Stimulated activated CD4-positive, alpha-beta T cell treated with anti-CD3 and anti-CD28 coated beads, Interleukin-12 subunit alpha, Interleukin-12 subunit beta, amount 100 ng/mL, for 24 hours (primary cell): ENCODE results near the gene CTLA4.

Experiments
- DNase-seq, 2 experiments: peaks; one replicate each; pipeline ENCODE4 v3.0.0-alpha.2; 2020; ENCODE audit warnings: low read depth in 2 of 2

CTLA4 gene

DNA sequence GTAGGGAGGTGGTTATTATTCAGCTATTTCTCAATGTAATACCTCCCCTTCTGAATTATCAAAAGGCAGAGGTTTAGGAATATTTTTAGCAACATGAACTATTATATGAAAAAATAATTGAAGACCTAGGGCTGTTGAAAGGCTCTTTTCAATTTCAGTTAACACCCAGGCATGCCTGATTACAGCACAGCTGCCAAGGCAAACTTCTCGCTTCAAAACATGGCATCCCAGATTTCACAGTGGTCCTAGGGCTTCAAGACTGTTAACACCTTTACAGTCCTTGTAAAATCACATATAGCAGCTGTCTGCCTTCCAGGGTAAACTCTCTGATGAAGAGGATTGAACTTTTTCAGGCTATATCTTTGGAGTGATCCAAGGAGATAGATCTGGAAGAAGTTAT, 23.2 kb downstream of the CTLA4 start:
- DNase-seq: no peak

DNA sequence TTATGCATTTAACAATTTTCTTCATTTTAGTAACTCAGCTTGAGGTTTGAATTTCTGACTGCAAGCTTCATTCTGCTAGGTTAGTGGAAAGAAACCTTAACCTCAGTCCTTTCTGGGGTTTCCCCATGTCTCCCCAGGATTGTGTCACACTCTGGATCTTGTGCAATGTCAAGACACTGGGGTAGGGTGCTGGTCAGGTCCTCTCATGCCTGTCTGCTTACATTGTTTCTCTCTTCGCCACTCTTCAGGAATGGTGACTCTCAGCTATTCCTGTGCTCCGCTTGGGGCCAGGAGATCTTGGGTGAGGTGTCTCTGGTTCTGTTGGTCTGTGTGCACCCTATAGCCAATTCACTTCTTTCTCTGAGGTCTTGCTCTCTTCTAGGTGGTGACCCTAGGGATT, 23.9 kb downstream of the CTLA4 start:
- DNase-seq: no peak

DNA sequence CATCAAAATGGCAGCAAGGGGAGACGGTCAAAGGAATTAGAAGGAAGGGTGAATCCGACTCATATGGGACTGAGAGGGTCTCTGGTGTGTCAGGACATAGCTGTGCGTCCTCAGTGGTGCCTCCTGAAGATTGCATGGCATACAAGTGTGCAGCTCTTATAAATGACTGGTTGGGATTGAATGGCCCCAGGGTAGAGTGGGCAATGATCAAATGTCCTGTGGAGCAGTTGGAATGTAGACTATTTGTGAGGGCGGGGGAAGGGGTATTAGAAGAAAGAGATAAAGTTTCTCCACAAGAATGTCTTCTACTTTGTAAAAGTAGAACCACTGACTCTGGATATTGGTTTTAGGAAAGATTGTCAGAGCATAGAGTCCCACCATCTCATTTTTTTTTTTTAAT, 24.6 kb downstream of the CTLA4 start:
- DNase-seq: no peak

DNA sequence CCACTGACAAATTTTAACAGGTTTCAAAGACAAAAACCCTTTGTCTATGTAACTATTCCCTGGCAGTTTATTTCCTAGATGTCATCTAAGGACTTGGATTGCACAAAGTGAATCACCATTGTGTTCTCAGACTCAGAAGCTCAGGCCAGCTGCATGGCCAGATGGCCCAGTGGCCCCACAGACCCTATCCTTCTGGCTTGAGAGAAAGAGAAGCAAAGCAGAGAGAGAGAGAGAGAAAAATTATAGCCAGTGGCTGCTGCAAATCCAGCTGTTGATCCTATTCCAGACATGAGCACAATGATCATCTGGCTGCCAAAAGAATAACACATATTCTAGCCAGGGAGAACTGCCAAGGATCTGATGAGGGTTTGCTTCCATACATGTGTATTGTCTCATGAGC, 25.8 kb downstream of the CTLA4 start:
- no peak for DNase-seq

DNA sequence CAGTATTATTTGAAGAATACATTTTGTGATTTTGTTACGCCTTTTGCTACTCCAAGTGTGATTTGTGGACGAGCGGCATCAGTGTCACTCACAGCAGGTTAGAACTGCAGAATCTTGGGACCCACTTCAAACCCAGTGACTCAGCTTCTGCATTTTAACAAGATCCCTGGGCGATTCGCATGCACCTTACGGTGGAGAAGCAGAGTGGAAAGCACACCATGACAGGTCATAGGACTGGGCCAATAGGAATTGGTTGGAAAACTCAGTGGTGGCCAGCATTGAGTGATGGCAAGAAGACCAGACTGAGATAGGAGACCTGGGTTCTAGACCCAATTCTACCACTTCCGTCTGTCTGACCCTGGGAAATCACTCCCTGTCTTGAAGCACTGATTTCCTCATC, 26.3 kb downstream of the CTLA4 start:
- DNase-seq: no peak

DNA sequence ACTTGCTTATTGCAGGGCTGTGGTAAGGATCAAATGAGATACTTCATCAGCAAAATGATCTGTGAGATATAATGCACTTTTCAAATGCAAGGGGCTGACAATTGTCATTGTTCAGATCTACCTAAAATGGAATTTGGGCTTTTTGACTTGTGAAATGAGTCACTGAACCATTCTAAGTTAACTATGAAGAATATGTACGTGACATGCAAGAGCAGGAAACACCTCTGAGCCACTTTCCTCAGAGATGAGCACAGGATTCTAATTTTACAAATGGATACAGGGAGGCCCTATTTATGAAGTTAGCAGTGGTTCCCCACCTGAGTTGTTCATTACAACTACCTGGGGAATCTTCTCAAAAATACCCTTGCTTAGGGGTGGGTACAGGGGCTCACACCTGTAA, 26.7 kb downstream of the CTLA4 start:
- DNase-seq: no peak

DNA sequence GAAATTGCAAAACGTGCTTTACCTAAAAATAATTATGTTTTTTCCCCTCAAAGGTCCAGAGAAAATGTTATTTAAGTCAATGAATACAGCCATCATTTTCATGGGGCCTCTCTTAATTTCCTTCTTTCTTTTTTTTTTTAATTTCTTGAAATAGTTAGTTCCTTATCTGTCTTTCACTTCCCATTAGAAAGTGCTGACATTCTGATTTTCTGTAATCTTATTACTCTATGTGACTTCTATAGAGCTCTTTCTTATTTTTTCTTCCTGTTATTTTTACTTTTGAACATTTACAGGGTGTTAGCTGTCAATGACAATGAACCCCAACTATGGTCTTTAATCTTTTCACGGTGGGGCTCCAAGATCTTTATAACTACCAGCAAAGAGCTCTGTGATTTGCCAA, 30.0 kb downstream of the CTLA4 start:
- DNase-seq: no peak

DNA sequence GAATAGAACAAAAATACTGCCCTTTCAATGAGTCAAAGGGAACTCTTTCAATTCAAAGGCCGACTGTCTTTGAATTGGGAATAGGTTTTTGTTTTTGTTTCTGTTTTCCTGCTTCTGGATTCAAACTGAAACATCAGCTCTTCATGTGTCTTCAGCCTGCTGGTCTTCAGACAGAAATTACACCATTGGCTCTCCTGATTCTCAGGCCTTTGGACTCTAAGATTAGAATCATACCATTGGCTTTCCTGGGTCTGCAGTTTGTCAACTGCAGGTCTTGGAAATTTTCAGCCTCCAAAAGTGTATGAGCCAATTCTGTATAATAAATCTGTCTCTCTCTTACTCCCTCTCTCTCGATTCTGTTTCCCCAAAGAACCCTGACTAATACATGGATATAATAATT, 31.1 kb downstream of the CTLA4 start:
- no peak for DNase-seq

DNA sequence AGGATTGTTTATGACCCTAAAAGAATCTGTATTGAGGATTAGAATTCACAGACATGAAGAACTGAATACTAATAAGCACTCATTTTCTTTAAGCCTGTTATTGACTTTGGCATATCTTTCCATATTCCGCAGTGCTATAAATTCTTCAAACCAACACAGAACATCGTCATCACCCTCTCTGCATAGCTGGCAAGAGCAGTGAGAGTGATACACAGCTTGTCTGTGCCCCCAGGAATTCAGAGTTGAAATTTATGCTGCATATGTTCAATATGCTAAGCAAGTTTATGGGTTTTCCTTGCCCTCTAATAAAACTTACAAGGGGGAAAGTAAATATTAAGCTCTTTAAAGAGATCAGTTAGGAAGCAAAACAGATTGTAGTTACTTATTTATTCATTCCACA, 32.7 kb downstream of the CTLA4 start:
- DNase-seq: no peak

DNA sequence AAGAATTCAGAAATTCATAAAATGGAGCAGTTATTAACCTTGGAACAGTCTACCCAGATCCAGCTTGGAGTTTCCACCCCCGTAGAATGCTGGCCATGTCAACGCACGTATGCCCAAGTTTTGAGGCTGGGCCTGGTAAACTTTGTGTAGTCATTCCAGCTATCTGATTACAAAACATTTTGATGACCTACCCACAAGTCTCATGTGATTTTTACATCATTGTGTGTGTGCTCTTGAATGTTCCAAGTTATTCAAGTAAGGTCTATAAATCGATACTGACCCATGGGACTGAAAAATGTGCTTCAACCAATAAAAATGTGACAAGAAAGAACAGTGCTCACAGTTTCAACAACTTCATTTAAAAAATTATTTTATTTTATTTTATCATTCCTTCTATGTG, 36.5 kb downstream of the CTLA4 start:
- DNase-seq: no peak

DNA sequence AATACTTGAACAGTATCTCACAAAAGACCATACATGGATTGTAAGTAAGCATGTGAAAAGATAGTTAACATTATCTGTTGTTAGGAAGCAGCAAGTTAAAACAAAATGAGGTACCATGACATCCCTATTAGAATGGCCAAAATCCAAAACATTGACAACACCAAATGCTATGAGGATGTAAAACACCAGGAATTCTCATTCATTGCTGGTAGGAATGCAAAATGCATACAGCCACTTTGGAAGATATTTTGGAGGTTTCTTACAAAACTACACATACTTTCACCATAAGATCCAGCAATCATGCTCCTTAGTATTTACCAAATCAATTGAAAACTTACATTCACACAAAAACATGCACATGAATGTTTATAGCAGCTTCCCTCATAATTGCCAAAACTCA, 38.1 kb downstream of the CTLA4 start:
- no peak for DNase-seq

DNA sequence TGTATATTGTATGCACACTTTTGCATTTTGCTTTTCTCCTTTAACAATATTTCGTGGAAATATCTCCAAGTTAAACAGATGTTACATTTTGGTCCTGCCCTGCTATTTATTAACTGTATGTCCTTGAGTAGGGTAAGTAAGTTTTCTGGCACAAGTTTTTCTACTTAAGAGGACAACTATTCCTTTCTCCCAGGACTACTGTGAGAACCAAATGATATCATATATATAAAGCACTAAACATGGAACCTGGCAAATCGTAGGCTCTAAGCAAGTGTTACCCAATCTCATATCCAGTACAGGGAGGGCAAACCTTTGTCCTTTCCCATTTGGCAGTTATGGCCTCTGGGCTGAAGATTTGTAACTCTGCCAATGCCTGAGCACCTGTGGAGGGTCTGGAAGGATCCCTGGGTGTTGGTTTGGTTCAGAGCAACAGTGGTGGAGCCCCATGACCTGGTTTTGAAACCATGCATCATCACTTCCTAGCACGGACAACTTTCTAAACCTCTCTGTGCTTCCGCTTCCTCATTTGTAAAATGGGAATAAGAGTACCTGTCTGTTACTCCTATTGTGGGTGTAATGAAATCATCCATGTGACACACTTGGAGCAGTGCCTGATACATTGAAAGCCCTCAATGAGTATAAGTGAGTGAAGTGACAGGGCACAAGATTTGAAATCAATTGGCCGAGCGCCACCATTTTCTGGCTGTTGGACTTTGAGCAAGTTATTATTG, 40.7 kb downstream of the CTLA4 start:
- no peak for DNase-seq

DNA sequence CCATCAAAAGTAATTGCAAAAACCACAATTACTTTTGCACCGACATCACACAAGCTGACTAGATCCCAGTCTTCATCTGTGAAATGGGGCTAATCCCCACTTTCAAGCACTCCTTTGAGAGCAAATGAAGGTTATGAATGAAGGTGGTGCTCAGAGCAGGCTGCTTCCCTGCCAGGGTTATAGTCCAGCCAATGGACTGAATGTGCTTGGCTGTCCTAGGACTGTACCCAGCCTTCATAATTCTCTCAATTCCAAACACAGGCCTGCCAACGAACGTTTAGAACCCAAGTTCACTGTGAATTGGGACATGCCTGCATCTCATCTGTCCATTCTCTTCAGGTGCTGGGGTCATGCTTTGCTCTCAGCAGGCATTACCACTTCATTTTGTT, 41.2 kb downstream of the CTLA4 start:
- DNase-seq: no peak

DNA sequence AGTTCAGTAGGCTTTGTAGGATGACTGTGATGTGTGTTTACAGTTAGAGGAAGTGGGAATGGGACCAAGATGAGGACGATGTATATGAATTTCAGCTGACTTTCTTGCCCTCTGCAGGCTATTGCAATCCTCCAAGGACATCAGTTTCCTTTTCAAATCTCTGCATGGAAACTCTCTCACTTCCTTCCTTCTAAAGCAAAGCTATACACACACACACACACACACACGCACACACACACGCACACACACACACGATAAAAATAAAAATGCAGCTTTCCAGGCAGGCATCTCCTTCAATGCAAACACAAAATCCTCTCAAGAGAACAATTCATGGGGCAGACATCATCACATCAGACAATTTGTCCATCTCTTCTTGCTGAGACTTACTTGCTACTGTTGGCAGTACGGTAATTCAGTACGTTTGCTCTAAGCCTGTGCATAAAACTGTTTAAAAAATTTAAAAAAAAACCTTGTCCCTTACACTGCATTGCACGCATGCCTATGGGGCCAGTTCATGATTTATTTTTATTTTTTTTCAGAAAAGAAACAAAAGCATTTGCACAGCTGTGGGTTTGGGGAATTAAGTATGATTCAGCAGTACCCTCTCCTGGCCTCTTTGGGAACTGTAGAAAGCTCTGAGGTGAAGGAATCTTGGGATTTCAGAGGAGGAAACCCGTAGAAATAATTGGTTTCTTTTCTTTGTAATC, 41.8 kb downstream of the CTLA4 start:
- DNase-seq: no peak

DNA sequence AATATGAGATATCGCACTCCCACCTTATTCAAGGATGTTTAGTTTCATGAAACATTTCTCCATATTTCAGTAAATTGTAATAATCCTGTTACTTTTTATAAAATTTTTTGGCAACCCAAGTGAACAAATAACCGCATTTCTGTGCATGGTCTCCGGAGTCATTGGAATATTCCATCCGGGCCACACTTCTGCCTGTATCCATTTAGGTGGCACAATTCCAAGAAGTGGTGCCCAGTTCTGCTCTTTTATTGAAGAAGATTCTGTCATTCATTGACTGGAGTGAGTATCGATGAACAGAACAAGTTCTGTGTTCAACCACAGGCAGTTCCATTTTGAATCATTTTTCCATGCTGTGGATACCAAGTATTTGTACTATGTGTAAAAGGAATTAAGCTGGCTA, 42.4 kb downstream of the CTLA4 start:
- no peak for DNase-seq

DNA sequence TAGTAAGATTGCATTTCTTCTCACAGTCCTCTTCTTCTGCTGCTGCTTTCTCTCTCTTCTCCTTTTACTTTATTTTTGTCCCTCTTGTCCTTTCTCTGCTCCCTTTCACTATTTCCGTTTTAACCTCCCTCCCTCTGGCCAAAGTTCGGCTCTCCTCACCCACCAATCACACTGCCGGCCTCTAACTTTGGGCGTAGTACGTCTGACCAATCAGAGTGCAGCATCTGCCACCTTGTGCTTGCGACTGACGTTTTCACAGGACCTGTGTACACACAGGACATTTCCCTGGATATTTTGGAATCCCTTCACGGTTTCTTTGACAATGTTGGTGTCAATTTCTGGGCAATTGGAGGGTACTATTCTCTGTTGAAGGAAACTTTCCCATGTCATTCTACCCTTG, 46.4 kb downstream of the CTLA4 start:
- no peak for DNase-seq

DNA sequence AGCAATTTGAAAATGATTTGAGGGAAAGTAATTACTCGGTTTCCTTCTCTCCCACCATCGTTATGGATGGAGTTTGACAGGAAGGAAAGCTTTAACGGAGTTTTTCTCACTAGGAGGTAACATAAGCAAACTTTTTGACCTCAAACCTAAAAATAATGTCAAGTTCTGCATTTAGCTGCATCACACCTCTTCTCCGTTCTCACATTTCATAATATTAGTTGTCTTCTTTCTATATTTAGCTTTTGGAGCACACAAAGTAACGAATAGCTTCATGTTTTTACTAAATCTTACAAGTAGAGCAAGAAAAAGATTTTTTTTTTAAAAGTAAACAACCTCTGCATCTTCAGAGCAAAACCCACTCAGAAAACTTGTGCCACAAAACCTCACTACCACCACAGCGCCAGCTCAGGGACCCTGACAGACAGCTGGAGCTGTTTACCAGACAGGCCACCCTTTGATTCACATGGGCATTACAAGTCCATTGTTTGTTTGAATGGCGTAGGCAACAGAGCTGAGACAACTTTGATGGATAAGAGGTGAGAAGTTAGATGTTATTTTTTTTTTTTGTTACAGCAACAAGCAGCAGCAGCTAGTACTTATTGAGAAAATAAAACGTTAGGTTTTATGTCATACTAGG, 47.1 kb downstream of the CTLA4 start:
- DNase-seq: no peak

DNA sequence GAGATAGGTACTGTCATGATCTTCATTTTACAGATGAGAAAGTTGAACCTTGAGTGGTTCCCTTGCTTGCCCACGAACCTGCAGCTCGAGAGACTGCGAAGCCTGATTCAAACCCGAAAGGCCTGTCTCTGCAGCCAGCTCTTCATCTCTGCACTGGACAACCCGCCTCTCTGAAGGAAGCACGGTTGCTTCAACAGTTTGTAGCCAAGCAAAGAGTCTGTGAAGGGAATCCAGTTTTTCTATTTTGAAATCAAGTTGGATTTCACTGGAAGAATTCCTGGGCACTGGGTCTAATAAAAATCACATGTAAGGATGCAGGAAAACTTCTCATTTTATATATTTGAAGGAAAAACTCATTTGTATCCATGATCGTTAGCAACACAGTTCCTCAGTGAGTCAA, 47.7 kb downstream of the CTLA4 start:
- no peak for DNase-seq

DNA sequence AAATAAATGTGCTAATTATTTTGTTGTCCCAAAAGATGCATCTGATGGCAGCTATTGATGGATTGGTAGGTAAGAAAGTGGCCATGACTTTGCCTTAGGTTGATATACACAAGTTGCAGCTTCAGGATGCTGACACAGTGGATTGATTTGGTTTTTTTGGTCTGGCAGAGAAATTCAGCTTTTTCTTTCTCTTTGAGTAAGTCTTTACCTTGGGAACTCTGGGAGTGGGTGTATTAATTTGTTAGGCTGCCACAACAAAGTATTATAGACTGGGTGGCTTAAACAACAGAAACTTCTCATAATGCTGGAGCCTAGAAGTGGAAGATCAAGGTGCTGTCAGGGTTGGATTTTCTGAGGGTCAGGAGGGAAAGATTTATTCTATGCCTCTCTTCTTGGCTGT, 49.2 kb downstream of the CTLA4 start:
- DNase-seq: no peak

DNA sequence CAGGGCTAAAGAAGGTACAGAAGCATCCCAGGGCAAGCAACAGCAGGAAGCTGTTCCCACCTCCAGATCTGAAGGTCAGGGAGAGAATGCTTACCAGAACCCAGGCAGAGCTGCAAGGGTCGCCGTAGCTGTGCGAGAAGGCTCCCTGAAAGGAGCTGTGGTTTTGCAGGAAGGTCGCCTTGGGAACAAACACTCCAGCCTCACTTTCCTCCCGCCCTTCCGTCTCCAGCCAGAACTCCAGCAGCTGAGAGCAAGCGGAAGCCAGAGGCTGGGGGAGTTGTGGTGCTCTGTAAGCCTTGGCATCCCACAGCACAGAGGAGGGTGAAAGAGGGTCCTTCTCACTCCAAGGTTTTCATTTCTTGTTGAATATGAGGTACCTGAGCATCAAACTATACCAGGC, 50.7 kb downstream of the CTLA4 start:
- no peak for DNase-seq

DNA sequence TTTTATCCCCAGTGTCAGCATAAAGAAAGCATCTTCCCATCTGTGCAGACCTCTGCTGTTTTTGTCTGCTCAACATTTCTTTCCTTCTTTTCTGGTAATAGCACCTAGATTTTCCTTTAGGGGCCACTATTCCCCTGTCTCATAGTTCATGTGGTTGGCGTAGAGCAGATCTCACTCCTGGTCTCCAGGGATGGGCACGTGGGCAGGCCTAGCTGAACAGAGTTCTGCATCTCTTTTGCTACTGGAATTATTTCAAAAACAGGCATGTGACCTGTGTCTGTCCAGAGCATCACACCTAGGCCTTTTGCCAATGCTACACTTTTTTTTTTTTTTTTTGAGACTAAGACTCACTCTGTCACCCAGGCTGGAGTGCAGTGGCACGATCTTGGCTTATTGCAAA, 51.3 kb downstream of the CTLA4 start:
- no peak for DNase-seq
